Measurements from ENCODE around the gene MAN1C1.

DNA sequence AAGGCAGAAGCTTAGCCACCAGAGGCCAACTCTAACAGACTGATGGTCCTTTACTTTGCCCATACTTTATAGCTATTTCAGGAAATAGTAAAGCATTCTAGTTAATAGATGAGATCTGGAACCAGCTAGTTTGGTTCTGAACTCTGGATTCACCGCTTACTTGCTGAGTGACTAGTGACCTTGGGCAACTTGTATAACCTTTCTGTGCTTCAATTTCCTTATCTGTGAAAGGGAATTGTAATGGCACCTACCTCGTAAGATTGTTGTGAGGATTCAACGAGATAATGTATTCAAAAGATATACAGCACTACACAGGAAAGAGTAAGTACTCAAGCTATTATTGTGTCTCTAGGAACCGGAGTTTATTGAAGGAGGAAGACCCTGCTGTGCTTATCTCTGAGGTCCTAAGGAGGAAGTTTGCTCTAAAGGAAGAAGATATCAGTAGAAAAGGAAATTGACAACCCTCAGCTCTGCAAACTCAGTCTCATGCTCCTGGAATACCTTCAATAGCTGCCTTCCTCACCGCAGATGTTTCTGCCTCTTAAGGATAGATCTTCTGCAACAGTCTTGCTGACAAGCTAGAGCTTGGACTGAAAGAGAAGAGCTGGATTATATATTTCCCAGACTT lies 215.1 kb downstream of the MAN1C1 start:
- TF ChIP-seq POLR2A (IDR thresholded peaks at IDR 0.05; ENCODE audit: low read depth, low read length) (no peak), POLR2AphosphoS5 (IDR thresholded peaks at IDR 0.05; ENCODE audit: low read depth, low read length) (no peak), POU2F2 (IDR thresholded peaks at IDR 0.05; ENCODE audit: low read depth, low read length) (no peak), SPI1 (IDR thresholded peaks at IDR 0.05; ENCODE audit: low read depth, low read length) (no peak), PAX5 (IDR thresholded peaks at IDR 0.05; ENCODE audit: insufficient read depth, low read length, severe bottlenecking) (no peak), TAF1 (IDR thresholded peaks at IDR 0.05; ENCODE audit: low read depth, low read length) (no peak)

Measured in GM12891 (cell line).